RWPE1 (cell line): ENCODE results near the gene PKN1.

Source experiments
- CTCF ChIA-PET: fragments of 350-600 bp; sonication (Branson Sonifier 250); formaldehyde crosslinking; extraction: SDS; loops from one replicate; lab custom pipeline; 2021; lab: Yijun Ruan, JAX
- POLR2A ChIA-PET: fragments of 400-600 bp; formaldehyde crosslinking; extraction: SDS; loops from one replicate; lab custom pipeline; 2020; ENCODE audit warnings: antibody characterized with exemption; ENCODE audit not compliant: low non-redundant PET; lab: Yijun Ruan, JAX
- DNase-seq: peaks from one replicate; pipeline ENCODE4 v3.0.0; 2012; ENCODE audit warnings: low spot score
- H3K27ac ChIP-seq: fragments of 450-650 bp; 2 replicates; pipeline ENCODE4 v1.5.1; 2017
- TF ChIP-seq, protein P1 (sequence below): fragments of 450-650 bp; conservative IDR thresholded peaks from 2 replicates; pipeline ENCODE4 v1.5.1; 2017; ENCODE audit warnings: low read depth, mild to moderate bottlenecking

PKN1 gene

DNA sequence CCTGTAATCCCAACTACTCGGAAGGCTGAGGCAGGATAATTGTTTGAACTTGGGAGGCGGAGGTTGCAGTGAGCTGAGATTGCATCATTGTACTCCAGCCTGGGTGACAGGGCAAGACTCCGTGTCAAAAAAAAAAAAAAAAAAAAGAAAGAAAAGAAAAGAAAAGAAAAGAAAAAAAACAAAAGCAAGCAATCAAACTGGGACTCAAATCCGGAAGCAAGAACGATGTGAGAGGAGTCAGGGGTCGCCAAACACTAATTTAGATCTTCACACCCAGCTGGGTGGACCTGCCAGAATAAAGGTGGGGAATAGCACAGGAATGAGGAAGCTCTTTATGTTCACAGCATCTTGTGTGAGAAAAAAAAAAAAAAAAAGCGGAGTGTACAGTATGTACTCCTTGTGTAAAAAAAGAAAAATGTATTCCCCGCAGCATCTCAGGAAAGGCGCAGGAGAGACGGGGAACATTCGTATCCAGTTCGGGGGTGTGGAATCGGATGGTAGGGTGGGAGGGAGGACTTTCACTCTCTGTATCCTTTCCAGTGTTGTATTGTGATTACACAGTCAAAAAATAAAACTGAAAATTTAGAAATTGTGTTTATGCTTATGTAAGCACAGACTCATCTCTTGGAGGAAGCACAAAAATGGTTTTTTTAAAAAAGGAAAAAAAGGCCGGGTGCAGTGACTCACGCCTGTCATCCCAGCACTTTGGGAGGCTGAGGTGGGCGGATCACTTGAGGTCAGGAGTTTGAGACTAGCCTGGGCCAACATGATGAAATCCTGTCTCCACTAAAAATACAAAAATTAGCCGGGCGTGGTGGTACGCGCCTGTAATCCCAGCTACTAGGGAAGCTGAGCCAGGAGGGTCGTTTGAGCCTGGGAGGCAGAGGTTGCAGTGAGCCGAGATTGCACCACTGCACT, 77.5 kb downstream of the PKN1 start:
- CTCF ChIA-PET = interaction anchor here (0.6 to 0.9 kb wide), 3 partner anchors 30 to 50 kb away, joined by 3 to 4 read pairs (median 3); no protein-coding TSS in a partner anchor
- POLR2A ChIA-PET = interaction anchor here (0.7 to 0.8 kb wide), 2 partner anchors 8 to 10 kb away, joined by 3 to 6 read pairs; partner anchors contain the start of gene DNAJB1
- DNase-seq = no peak
- TF ChIP-seq, protein P1, sequence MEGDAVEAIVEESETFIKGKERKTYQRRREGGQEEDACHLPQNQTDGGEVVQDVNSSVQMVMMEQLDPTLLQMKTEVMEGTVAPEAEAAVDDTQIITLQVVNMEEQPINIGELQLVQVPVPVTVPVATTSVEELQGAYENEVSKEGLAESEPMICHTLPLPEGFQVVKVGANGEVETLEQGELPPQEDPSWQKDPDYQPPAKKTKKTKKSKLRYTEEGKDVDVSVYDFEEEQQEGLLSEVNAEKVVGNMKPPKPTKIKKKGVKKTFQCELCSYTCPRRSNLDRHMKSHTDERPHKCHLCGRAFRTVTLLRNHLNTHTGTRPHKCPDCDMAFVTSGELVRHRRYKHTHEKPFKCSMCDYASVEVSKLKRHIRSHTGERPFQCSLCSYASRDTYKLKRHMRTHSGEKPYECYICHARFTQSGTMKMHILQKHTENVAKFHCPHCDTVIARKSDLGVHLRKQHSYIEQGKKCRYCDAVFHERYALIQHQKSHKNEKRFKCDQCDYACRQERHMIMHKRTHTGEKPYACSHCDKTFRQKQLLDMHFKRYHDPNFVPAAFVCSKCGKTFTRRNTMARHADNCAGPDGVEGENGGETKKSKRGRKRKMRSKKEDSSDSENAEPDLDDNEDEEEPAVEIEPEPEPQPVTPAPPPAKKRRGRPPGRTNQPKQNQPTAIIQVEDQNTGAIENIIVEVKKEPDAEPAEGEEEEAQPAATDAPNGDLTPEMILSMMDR = no peak
- peak overlapping the region; percentile 100 for H3K27ac ChIP-seq

DNA sequence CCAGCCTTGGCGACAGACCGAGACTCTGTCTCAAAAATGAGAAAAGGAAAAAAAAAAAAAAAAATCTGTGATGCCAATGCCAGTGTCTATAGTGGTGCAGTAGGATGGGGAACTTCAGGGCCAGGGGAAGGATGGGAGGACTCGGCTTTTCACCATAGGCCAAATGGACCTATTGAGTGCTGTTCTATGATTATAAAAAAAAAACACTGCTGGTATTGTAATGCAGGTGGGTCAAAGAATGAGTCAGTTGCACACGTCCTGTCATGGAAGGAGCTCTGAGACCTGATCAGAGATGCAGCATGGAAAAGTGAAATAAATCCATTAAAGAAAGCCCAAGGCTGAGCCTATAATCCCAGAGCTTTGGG, 78.1 kb downstream of the PKN1 start:
- ChIA-PET CTCF (interaction anchor here (0.7 kb wide), 1 partner anchor 1233 kb away, joined by 6 read pairs; no protein-coding TSS in a partner anchor), POLR2A (no interaction called here)
- DNase-seq = no peak
- TF ChIP-seq, protein P1 = no peak
- H3K27ac ChIP-seq = peak overlapping the region; percentile 100

GRCh38 chr19:14512406-14512961, 79.4 kb downstream of the PKN1 start:
- ChIA-PET CTCF (interaction anchor here (0.5 to 0.6 kb wide), 3 partner anchors 56 to 162 kb away, joined by 3 to 6 read pairs (median 4); no protein-coding TSS in a partner anchor), POLR2A (interaction anchor here (0.6 kb wide), 1 partner anchor 59 kb away, joined by 3 read pairs; no protein-coding TSS in a partner anchor)
- peak overlapping the region; percentile 100 for H3K27ac ChIP-seq
- TF ChIP-seq, protein P1 = no peak
- no peak for DNase-seq

GRCh38 chr19:14514215-14514863, 81.2 kb downstream of the PKN1 start:
- CTCF ChIA-PET = no interaction called here
- no peak for DNase-seq
- H3K27ac ChIP-seq = peak overlapping the region; percentile 100
- POLR2A ChIA-PET = interaction anchor here (0.6 kb wide), 2 partner anchors 9 to 15 kb away, joined by 3 to 6 read pairs; no protein-coding TSS in a partner anchor
- TF ChIP-seq, protein P1 = no peak

- no peak for DNase-seq
- CTCF ChIA-PET = interaction anchor here (0.7 to 1.2 kb wide), 2 partner anchors 10 to 15 kb away, joined by 3 read pairs; no protein-coding TSS in a partner anchor
- TF ChIP-seq, protein P1 = no peak
- POLR2A ChIA-PET = interaction anchor here (1.8 kb wide), 1 partner anchor 35 kb away, joined by 4 read pairs; no protein-coding TSS in a partner anchor
- H3K27ac ChIP-seq = peak overlapping the region; percentile 100
These were observed 82.5 kb downstream of the PKN1 start for GRCh38 chr19:14515501-14516047.
